ENCODE data around the gene ADCY5.

ADCY5 gene

GRCh38 chr3:123422457-123422856 lies 26.4 kb downstream of the ADCY5 start:
- no peak for DNase-seq (ENCODE audit: low read depth, low spot score)
- POLR2A ChIA-PET: no interaction called here
- CTCF ChIA-PET: interaction anchor here (1.4 kb wide), 1 partner anchor 67 kb away, joined by 4 read pairs; no protein-coding TSS in a partner anchor
- TF ChIP-seq CTCF (IDR thresholded peaks at IDR 0.05; ENCODE audit: insufficient read depth, low read length, missing control alignments): no peak
- H3K4me3 ChIP-seq (ENCODE audit: low read depth, low read length): no peak overlapping the region

GRCh38 chr3:123421353-123422174 lies 27.3 kb downstream of the ADCY5 start:
- CTCF ChIA-PET: interaction anchor here (1.4 kb wide), 1 partner anchor 67 kb away, joined by 4 read pairs; no protein-coding TSS in a partner anchor
- no peak for TF ChIP-seq CTCF (IDR thresholded peaks at IDR 0.05; ENCODE audit: insufficient read depth, low read length, missing control alignments)
- no peak overlapping the region for H3K4me3 ChIP-seq (ENCODE audit: low read depth, low read length)
- no peak for DNase-seq (ENCODE audit: low read depth, low spot score)
- POLR2A ChIA-PET: no interaction called here

GRCh38 chr3:123420416-123420968 lies 28.4 kb downstream of the ADCY5 start:
- no peak overlapping the region for H3K4me3 ChIP-seq (ENCODE audit: low read depth, low read length)
- no peak for TF ChIP-seq CTCF (IDR thresholded peaks at IDR 0.05; ENCODE audit: insufficient read depth, low read length, missing control alignments)
- ChIA-PET POLR2A (no interaction called here), CTCF (no interaction called here)
- no peak for DNase-seq (ENCODE audit: low read depth, low spot score)

GRCh38 chr3:123419850-123420297 lies 29.0 kb downstream of the ADCY5 start:
- POLR2A ChIA-PET: no interaction called here
- no peak overlapping the region for H3K4me3 ChIP-seq (ENCODE audit: low read depth, low read length)
- CTCF ChIA-PET: no interaction called here
- no peak for DNase-seq (ENCODE audit: low read depth, low spot score)
- no peak for TF ChIP-seq CTCF (IDR thresholded peaks at IDR 0.05; ENCODE audit: insufficient read depth, low read length, missing control alignments)

GRCh38 chr3:123419181-123419849 lies 29.6 kb downstream of the ADCY5 start:
- POLR2A ChIA-PET: no interaction called here
- CTCF ChIA-PET: no interaction called here
- no peak overlapping the region for H3K4me3 ChIP-seq (ENCODE audit: low read depth, low read length)
- TF ChIP-seq CTCF (IDR thresholded peaks at IDR 0.05; ENCODE audit: insufficient read depth, low read length, missing control alignments): no peak
- no peak for DNase-seq (ENCODE audit: low read depth, low spot score)

GRCh38 chr3:123416647-123417046 lies 32.2 kb downstream of the ADCY5 start:
- no peak for TF ChIP-seq CTCF (IDR thresholded peaks at IDR 0.05; ENCODE audit: insufficient read depth, low read length, missing control alignments)
- no peak for DNase-seq (ENCODE audit: low read depth, low spot score)
- ChIA-PET POLR2A (no interaction called here), CTCF (no interaction called here)
- H3K4me3 ChIP-seq (ENCODE audit: low read depth, low read length): no peak overlapping the region

All from AG04449 (cell line).